HFF-Myc (cell line): ENCODE data around the gene TMEM39B.
"Not testable (repeated sequence)": the region's sequence is repeated elsewhere in the genome, so short reads cannot be mapped to it uniquely, and the experiment has no call there.

Experiments used
- DNase-seq: peaks from one replicate; pipeline ENCODE4 v3.0.0-alpha.2; 2011; ENCODE audit warnings: low read depth; ENCODE audit errors: extremely low read depth
- H3K4me3 ChIP-seq: replicated peaks from 2 replicates; pipeline ENCODE4 v1.5.1; 2011; ENCODE audit warnings: low read depth, mild to moderate bottlenecking, control low read depth, low read length
- CTCF ChIP-seq: IDR thresholded peaks from 2 replicates; pipeline ENCODE4 v1.5.1; 2012; ENCODE audit warnings: mild to moderate bottlenecking, low read depth, low read length, control low read depth; ENCODE audit errors: missing control alignments

Gene TMEM39B

GRCh38 chr1:32137111-32137510 lies 64.4 kb downstream of the TMEM39B start:
- TF ChIP-seq CTCF = no peak
- no peak overlapping the region for H3K4me3 ChIP-seq
- DNase-seq = no peak

GRCh38 chr1:32138965-32139364 lies 66.2 kb downstream of the TMEM39B start:
- no peak for TF ChIP-seq CTCF
- no peak overlapping the region for H3K4me3 ChIP-seq
- DNase-seq = peak; percentile 29

GRCh38 chr1:32142446-32143301 lies 69.9 kb downstream of the TMEM39B start:
- peak; percentile 74 for DNase-seq
- H3K4me3 ChIP-seq = no peak overlapping the region
- no peak for TF ChIP-seq CTCF

GRCh38 chr1:32143302-32143695 lies 70.6 kb downstream of the TMEM39B start:
- DNase-seq, H3K4me3 ChIP-seq: not testable (repeated sequence)

- no peak for DNase-seq
- TF ChIP-seq CTCF = no peak
- no peak overlapping the region for H3K4me3 ChIP-seq
Measured at GRCh38 chr1:32144033-32144432, 71.3 kb downstream of the TMEM39B start.

- DNase-seq, H3K4me3 ChIP-seq: not testable (repeated sequence)
Measured at GRCh38 chr1:32147799-32148198, 75.1 kb downstream of the TMEM39B start.

- DNase-seq = no peak
- TF ChIP-seq CTCF = no peak
- no peak overlapping the region for H3K4me3 ChIP-seq
Measured at GRCh38 chr1:32150847-32151246, 78.1 kb downstream of the TMEM39B start.

- DNase-seq = peak; percentile 29
- H3K4me3 ChIP-seq = no peak overlapping the region
- no peak for TF ChIP-seq CTCF
Measured at GRCh38 chr1:32151319-32151787, 78.6 kb downstream of the TMEM39B start.
